ENCODE results near the gene PHOX2B.

The PHOX2B gene

DNA sequence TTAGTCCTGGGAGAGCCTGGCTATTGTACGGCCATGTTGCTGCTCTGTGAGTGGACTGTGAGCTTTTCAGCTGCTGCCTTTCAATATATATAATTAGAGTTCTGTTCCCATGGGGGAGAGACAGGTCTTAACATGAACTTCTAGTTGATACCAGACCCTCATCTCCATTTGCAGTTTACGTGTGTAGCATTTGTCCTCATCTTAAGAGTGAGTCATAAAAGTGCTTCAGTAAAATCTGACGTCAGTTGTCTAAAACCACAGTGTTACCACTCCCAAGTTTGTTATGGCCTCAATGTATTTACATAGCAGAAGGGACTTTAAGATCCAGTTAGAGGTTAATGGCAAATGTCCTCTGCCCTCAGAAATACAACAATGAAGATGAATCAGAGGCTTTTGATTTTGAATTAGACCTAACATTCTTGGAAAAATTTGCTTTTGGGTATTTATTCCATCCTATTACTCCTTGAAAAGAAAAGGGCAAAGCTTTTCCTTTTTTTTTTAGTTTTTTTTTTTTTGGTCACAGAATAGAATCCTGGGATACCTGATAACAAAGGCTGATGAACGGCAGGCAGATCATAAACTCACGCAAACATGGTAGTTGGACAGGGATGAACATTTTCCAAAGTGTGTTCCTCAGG is 38.6 kb downstream of the PHOX2B start:
- no peak for DNase-seq

DNA sequence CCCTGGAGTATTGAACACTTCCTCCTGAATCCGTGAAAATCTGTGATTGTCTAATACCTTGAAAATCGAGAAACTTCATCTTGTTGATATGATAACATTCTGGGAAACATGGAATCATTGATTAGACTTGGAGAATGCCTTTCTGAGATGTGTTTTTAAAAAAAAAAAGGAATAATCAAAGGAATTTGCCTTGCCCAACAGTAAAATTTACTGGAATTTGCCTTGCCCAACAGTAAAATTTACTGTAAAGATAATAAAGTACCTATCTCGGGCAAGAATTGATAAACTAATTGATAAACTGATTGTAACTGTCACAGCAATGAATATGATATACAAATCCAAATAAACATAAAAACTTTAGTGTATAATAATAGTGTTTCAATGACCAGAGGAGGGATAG is 44.7 kb downstream of the PHOX2B start:
- no peak for DNase-seq

GRCh38 chr4:41702770-41703169 is 45.8 kb downstream of the PHOX2B start:
- no peak for DNase-seq

DNA sequence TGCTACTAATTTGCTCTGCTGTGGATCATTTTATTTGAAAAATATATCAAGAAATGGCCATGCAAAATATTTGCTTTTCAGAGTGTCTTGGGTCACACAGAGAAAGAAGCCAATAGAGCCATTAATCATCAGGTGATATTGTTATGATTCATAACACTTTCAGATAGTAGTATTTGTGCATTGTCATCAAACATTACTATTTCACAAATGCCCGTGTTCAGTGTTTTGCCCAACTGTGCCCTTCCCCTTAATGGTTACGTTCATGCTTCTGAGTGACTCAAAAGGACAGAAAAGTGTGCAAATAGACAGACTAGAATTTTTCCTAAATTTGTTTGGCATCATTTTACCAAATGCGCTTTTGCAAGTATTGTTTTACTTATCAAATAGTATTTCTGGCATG is 46.5 kb downstream of the PHOX2B start:
- no peak for DNase-seq

- DNase-seq = no peak
Measured at GRCh38 chr4:41696763-41697162, 51.8 kb downstream of the PHOX2B start.

DNA sequence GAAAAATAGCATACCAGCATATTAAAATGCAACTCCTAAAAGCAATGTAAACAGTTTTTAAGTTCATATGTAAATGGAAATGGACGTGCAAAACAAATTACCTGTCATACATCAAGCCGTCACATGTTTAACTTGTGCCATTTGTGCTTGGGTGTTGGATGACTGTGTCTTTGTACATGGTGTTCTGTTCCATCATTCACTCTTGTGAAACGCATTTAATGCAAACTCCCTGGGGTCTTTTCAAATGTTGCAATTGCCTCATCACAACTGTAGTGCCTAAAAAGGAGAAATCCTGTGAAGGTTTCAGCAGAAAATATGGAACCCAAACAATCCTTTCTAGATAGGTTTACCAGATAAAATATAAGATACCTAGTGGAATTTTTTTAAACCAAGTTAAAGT is 52.4 kb downstream of the PHOX2B start:
- DNase-seq = no peak
